Loucy (cell line): ENCODE measurements around the gene BCAS3.

Experiments
- H2AFZ ChIP-seq: fragments of 200-600 bp; sonication (generic); 2 replicates; pipeline ENCODE4 v1.6.0; 2016; ENCODE audit warnings: antibody characterized with exemption, mild to moderate bottlenecking, low read length, moderate library complexity
- H3F3A ChIP-seq: fragments of 200-600 bp; 2 replicates; pipeline ENCODE4 v1.6.0; 2016; ENCODE audit warnings: antibody characterized with exemption, low read depth, mild to moderate bottlenecking
- H3K27me3 ChIP-seq: fragments of 200-600 bp; sonication (generic); 2 replicates; pipeline ENCODE4 v1.6.1; 2014; ENCODE audit warnings: low read length, mild to moderate bottlenecking; ENCODE audit not compliant: insufficient read depth, poor library complexity, severe bottlenecking
- H3K36me3 ChIP-seq: fragments of 200-600 bp; sonication (generic); 2 replicates; pipeline ENCODE4 v1.6.1; 2016; ENCODE audit warnings: low read length; ENCODE audit not compliant: insufficient read depth
- H3K4me1 ChIP-seq: fragments of 200-600 bp; sonication (generic); 2 replicates; pipeline ENCODE4 v1.5.1; 2014; ENCODE audit warnings: low read length, mild to moderate bottlenecking; ENCODE audit not compliant: insufficient read depth, poor library complexity, severe bottlenecking
- H3K4me2 ChIP-seq: fragments of 200-600 bp; sonication (generic); 2 replicates; pipeline ENCODE4 v1.6.0; 2014; ENCODE audit warnings: antibody characterized with exemption, low read length, low read depth, mild to moderate bottlenecking; ENCODE audit not compliant: poor library complexity, severe bottlenecking
- H3K4me3 ChIP-seq: fragments of 200-600 bp; sonication (generic); 2 replicates; pipeline ENCODE4 v1.5.1; 2014; ENCODE audit warnings: low read length, mild to moderate bottlenecking, mixed read lengths; ENCODE audit not compliant: poor library complexity, severe bottlenecking
- H3K79me2 ChIP-seq: fragments of 200-600 bp; sonication (generic); 2 replicates; pipeline ENCODE4 v1.6.1; 2014; ENCODE audit warnings: low read length; ENCODE audit not compliant: insufficient read depth
- H3K9ac ChIP-seq: fragments of 200-600 bp; sonication (generic); 2 replicates; pipeline ENCODE4 v1.6.0; 2014; ENCODE audit warnings: mild to moderate bottlenecking, low read depth, low read length, moderate library complexity; ENCODE audit not compliant: poor library complexity, severe bottlenecking
- H3K9me2 ChIP-seq: fragments of 200-600 bp; sonication (generic); replicated peaks from 2 replicates; pipeline ENCODE4 v1.6.1; 2016; ENCODE audit warnings: low read depth, low read length, mixed read lengths
- H3K9me3 ChIP-seq: fragments of 200-600 bp; sonication (generic); 2 replicates; pipeline ENCODE4 v1.6.1; 2014; ENCODE audit warnings: mild to moderate bottlenecking, antibody characterized with exemption, low read length, low read depth; ENCODE audit not compliant: insufficient read depth
- H4K20me1 ChIP-seq: fragments of 200-600 bp; sonication (generic); 2 replicates; pipeline ENCODE4 v1.6.0; 2014; ENCODE audit warnings: antibody characterized with exemption, low read length, mild to moderate bottlenecking; ENCODE audit not compliant: insufficient read depth, poor library complexity, severe bottlenecking
- EZH2phosphoT487 ChIP-seq: fragments of 200-600 bp; IDR thresholded peaks from 2 replicates; pipeline ENCODE4 v1.6.1; 2018; ENCODE audit warnings: antibody characterized with exemption, mild to moderate bottlenecking, moderate library complexity, borderline replicate concordance
- TF ChIP-seq, protein P1 (sequence below): fragments of 200-600 bp; sonication (generic); conservative IDR thresholded peaks from 2 replicates; pipeline ENCODE4 v1.5.1; 2014; ENCODE audit warnings: mild to moderate bottlenecking, antibody characterized with exemption, low read length

The BCAS3 gene

GRCh38 chr17:61409301-61410112 lies 731.9 kb downstream of the BCAS3 start:
- H2AFZ ChIP-seq: peak overlapping the region; percentile 86
- no peaks in the 10 kb centered on the region for H4K20me1 ChIP-seq
- H3K9me2 ChIP-seq: no peaks in the 10 kb centered on the region
- H3K4me3 ChIP-seq: peak overlapping the region; percentile 73
- H3K79me2 ChIP-seq: no peaks in the 10 kb centered on the region
- no peaks in the 10 kb centered on the region for H3F3A ChIP-seq
- H3K9me3 ChIP-seq: no peaks in the 10 kb centered on the region
- no peaks in the 10 kb centered on the region for H3K27me3 ChIP-seq
- TF ChIP-seq, protein P1, sequence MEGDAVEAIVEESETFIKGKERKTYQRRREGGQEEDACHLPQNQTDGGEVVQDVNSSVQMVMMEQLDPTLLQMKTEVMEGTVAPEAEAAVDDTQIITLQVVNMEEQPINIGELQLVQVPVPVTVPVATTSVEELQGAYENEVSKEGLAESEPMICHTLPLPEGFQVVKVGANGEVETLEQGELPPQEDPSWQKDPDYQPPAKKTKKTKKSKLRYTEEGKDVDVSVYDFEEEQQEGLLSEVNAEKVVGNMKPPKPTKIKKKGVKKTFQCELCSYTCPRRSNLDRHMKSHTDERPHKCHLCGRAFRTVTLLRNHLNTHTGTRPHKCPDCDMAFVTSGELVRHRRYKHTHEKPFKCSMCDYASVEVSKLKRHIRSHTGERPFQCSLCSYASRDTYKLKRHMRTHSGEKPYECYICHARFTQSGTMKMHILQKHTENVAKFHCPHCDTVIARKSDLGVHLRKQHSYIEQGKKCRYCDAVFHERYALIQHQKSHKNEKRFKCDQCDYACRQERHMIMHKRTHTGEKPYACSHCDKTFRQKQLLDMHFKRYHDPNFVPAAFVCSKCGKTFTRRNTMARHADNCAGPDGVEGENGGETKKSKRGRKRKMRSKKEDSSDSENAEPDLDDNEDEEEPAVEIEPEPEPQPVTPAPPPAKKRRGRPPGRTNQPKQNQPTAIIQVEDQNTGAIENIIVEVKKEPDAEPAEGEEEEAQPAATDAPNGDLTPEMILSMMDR: peak; percentile 4; the same call in 1 of the 2 replicates
- no peak for TF ChIP-seq EZH2phosphoT487
- H3K4me1 ChIP-seq: peaks cover 12% of the 10 kb centered on the region
- peak overlapping the region; percentile 71 for H3K9ac ChIP-seq
- H3K4me2 ChIP-seq: peak overlapping the region; percentile 84
- no peaks in the 10 kb centered on the region for H3K36me3 ChIP-seq

DNA sequence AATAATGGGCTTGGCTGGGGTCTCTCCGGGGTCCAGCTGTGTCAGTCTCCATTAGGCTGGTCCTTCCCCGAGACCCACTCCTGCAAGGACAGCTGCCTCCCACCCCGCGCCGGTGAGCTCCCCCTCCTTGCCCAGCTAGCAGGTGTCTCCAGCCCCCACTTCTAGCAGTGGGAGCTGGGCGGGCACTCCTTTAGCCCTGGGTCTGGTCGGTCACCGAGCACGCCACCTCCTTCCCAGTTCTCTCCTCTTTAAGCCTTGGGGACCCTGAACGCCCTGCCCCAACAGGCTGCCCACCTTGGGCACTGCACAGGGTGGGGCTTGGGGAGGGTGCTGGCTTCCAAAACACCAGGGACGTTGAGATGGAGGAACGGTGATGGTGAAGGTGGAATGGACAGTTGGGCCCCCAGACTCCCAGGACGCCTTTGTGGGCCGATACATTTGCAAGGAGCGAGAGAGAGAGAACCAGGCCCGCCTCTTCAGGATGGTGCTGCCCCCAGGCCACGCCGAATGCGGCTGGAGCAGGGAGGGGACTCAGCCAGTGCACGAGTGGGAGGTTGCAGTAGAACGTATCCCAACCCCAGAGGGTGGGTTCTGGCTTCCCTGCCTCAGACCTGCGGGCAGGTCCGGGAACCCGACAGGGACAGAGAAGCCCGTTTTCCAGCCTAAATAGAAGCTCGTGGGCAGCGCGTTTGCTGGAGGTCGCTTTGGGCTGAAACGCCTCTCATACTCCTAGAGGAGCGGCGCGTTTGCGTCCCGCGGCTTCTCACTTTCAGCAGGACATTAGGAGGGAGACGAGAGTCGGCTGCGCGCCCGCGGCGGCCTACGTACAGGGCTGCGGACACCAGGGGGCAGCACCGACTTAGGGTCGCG lies 732.7 kb downstream of the BCAS3 start:
- Histone ChIP-seq H3K9me3 (no peaks in the 10 kb centered on the region), H3K79me2 (no peaks in the 10 kb centered on the region), H3K9me2 (no peaks in the 10 kb centered on the region), H4K20me1 (no peaks in the 10 kb centered on the region), H3F3A (no peaks in the 10 kb centered on the region), H3K4me3 (peak overlapping the region; percentile 54), H3K4me1 (peaks cover 12% of the 10 kb centered on the region), H3K4me2 (peak overlapping the region; percentile 51), H3K9ac (no peak overlapping the region), H2AFZ (no peak overlapping the region), H3K36me3 (no peaks in the 10 kb centered on the region), H3K27me3 (no peaks in the 10 kb centered on the region)
- TF ChIP-seq EZH2phosphoT487: no peak
- TF ChIP-seq, protein P1: peak; percentile 18; the same call in 1 of the 2 replicates

- Histone ChIP-seq H3K4me1 (peaks cover 12% of the 10 kb centered on the region), H3K9ac (no peak overlapping the region), H3K4me2 (no peak overlapping the region), H3K9me3 (no peaks in the 10 kb centered on the region), H3K79me2 (no peaks in the 10 kb centered on the region), H2AFZ (no peak overlapping the region), H3F3A (no peaks in the 10 kb centered on the region), H3K9me2 (no peaks in the 10 kb centered on the region), H3K4me3 (no peak overlapping the region), H3K36me3 (no peaks in the 10 kb centered on the region), H3K27me3 (no peaks in the 10 kb centered on the region), H4K20me1 (no peaks in the 10 kb centered on the region)
- TF ChIP-seq, protein P1: no peak
- TF ChIP-seq EZH2phosphoT487: no peak
Observed at GRCh38 chr17:61411011-61411260, 733.3 kb downstream of the BCAS3 start.
